ENCODE data around the gene ADI1.

DNA sequence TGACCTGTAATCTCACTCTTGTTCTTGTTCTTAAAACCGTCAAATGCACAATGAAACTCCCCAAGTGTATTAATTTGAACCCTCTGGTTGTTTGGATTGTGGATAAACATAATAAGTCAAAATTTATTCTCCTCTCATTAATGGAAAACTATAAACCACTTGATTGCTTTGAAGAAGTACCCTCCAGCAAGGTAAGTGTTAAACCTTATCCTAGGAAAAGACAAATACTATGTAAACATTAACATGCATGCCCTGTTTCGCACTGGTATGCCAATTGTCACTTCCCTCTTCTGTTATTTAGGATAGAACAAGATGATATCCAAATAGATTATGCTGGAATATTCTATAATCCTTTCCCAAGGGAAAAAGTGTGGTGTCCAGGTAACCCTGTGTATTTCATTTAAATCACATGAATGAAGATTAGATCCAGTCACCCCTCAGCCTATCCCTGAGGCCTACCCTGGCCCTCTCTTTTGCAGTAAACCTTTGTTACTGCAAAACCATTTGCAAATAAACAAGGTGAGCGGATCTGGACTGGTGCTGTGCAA, 1.3 kb downstream of the ADI1 start:
- TF ChIP-seq, protein P1, sequence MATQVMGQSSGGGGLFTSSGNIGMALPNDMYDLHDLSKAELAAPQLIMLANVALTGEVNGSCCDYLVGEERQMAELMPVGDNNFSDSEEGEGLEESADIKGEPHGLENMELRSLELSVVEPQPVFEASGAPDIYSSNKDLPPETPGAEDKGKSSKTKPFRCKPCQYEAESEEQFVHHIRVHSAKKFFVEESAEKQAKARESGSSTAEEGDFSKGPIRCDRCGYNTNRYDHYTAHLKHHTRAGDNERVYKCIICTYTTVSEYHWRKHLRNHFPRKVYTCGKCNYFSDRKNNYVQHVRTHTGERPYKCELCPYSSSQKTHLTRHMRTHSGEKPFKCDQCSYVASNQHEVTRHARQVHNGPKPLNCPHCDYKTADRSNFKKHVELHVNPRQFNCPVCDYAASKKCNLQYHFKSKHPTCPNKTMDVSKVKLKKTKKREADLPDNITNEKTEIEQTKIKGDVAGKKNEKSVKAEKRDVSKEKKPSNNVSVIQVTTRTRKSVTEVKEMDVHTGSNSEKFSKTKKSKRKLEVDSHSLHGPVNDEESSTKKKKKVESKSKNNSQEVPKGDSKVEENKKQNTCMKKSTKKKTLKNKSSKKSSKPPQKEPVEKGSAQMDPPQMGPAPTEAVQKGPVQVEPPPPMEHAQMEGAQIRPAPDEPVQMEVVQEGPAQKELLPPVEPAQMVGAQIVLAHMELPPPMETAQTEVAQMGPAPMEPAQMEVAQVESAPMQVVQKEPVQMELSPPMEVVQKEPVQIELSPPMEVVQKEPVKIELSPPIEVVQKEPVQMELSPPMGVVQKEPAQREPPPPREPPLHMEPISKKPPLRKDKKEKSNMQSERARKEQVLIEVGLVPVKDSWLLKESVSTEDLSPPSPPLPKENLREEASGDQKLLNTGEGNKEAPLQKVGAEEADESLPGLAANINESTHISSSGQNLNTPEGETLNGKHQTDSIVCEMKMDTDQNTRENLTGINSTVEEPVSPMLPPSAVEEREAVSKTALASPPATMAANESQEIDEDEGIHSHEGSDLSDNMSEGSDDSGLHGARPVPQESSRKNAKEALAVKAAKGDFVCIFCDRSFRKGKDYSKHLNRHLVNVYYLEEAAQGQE (IDR thresholded peaks at IDR 0.05; ENCODE audit: low read depth, low read length): no peak
- TF ChIP-seq MXI1 (IDR thresholded peaks at IDR 0.05; ENCODE audit: low read depth, low read length): no peak; the same call in 1 of the 2 replicates
- TF ChIP-seq, protein P2, sequence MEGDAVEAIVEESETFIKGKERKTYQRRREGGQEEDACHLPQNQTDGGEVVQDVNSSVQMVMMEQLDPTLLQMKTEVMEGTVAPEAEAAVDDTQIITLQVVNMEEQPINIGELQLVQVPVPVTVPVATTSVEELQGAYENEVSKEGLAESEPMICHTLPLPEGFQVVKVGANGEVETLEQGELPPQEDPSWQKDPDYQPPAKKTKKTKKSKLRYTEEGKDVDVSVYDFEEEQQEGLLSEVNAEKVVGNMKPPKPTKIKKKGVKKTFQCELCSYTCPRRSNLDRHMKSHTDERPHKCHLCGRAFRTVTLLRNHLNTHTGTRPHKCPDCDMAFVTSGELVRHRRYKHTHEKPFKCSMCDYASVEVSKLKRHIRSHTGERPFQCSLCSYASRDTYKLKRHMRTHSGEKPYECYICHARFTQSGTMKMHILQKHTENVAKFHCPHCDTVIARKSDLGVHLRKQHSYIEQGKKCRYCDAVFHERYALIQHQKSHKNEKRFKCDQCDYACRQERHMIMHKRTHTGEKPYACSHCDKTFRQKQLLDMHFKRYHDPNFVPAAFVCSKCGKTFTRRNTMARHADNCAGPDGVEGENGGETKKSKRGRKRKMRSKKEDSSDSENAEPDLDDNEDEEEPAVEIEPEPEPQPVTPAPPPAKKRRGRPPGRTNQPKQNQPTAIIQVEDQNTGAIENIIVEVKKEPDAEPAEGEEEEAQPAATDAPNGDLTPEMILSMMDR (IDR thresholded peaks at IDR 0.05): no peak
- TF ChIP-seq, protein P3, sequence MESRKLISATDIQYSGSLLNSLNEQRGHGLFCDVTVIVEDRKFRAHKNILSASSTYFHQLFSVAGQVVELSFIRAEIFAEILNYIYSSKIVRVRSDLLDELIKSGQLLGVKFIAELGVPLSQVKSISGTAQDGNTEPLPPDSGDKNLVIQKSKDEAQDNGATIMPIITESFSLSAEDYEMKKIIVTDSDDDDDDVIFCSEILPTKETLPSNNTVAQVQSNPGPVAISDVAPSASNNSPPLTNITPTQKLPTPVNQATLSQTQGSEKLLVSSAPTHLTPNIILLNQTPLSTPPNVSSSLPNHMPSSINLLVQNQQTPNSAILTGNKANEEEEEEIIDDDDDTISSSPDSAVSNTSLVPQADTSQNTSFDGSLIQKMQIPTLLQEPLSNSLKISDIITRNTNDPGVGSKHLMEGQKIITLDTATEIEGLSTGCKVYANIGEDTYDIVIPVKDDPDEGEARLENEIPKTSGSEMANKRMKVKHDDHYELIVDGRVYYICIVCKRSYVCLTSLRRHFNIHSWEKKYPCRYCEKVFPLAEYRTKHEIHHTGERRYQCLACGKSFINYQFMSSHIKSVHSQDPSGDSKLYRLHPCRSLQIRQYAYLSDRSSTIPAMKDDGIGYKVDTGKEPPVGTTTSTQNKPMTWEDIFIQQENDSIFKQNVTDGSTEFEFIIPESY (IDR thresholded peaks at IDR 0.05; ENCODE audit: borderline replicate concordance, low read depth): no peak
- no peak for TF ChIP-seq CHD2 (IDR thresholded peaks at IDR 0.05; ENCODE audit: low read length, partially characterized antibody)
- TF ChIP-seq EP300 (IDR thresholded peaks at IDR 0.05; ENCODE audit: borderline replicate concordance in 1 of 2, low read depth in 1 of 2, low read length in 1 of 2): no peak
- no peak for TF ChIP-seq RAD21 (IDR thresholded peaks at IDR 0.05; ENCODE audit: low read length)

Data from SK-N-SH (cell line).